GM12873 (cell line): ENCODE data around the gene FILIP1L.

Experiments used
- TF ChIP-seq, protein P1 (sequence below): IDR thresholded peaks from 2 replicates; pipeline ENCODE4 v1.5.1; 2012; ENCODE audit warnings: low read depth, mild to moderate bottlenecking, moderate library complexity, low read length, control low read depth; ENCODE audit not compliant: insufficient read depth; ENCODE audit errors: missing control alignments

Gene FILIP1L

DNA sequence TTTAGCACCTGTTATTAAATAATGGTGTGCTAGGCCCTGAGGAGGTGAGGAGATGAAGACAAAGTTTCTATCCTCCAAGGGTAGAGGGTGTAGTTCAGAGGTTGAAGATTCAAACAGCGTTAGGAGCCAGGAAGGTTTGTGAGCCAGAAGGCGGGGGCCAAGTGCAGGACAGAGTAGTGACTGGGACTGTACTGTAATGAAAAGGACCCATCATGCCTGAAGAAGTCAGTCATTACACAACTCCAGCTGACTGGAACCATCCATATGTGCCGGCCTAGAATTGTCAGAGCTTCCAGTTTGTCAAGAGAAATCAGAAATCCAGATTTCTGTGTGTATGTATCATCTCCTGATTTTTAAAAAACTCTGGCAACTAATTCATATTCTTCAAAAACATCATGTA, 54.8 kb downstream of the FILIP1L start:
- TF ChIP-seq, protein P1, sequence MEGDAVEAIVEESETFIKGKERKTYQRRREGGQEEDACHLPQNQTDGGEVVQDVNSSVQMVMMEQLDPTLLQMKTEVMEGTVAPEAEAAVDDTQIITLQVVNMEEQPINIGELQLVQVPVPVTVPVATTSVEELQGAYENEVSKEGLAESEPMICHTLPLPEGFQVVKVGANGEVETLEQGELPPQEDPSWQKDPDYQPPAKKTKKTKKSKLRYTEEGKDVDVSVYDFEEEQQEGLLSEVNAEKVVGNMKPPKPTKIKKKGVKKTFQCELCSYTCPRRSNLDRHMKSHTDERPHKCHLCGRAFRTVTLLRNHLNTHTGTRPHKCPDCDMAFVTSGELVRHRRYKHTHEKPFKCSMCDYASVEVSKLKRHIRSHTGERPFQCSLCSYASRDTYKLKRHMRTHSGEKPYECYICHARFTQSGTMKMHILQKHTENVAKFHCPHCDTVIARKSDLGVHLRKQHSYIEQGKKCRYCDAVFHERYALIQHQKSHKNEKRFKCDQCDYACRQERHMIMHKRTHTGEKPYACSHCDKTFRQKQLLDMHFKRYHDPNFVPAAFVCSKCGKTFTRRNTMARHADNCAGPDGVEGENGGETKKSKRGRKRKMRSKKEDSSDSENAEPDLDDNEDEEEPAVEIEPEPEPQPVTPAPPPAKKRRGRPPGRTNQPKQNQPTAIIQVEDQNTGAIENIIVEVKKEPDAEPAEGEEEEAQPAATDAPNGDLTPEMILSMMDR = no peak

DNA sequence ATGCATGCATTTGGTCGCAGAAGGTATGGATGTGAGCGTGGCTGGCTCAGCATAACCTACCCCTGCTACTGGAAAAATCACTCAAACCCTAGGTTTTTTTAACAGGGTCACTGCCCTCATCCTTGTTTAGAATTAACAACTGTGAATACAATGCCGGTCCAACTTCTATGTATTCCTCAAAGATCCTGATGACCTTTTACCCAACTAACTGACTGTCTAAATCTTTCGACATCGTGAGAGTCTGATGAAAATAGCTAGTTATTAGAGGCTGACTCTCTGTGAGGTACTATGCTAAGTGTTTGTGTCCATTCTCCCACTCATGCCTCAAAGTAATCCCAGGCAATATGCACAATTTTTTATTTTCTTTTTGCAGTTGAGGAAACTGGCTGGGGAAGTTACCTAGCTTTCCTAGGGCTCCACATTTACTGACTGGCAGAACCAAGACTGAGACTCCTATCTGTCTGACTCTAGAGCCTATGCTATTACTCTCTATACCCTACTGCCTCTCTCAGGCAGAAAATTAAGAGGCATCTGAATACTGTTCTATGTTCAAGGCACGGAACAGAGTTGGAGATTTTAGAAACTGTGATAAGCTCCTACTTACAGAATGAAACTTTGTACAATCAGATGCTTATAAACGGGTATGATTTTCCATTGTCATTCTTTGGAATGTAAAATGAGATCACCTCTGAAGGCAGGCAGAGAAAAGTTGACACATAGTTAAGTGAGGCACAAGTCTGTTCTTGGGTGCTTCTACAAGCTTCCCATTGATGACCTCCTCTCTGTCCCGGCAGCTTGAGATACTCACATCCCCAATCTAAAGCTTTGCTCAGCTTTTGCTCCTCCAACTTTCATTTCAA, 56.4 kb downstream of the FILIP1L start:
- TF ChIP-seq, protein P1 = no peak

DNA sequence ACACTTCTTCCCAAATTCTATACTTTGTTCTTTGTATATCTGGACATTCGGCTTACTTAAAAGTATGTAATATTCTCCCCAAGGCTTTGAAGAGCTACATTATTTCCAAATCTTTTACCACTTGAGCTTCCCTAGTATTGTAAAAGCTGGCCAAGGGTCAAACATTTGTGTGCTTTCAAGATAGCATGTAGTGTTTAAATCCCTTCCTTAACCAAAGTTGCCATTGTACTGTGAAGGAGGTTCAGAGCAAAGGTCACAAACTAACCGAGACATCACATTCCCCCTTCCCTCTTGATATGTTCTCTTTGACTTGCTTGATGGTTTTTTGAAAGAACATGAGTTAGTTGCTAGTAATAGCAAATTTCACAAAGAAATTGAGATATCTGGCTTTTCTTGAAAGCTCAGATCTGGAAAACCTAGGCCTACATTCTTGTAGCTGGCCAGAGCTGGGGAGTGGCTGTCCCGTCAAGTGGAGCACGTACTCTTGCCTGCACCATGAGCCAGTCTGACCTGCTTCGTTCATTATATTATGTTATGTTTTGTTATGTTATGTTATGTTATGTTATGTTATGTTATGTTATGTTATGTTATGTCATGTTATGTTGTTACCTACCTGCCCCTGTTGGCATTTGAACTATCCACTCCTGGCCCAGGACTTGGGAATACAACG, 60.2 kb downstream of the FILIP1L start:
- TF ChIP-seq, protein P1 = no peak

DNA sequence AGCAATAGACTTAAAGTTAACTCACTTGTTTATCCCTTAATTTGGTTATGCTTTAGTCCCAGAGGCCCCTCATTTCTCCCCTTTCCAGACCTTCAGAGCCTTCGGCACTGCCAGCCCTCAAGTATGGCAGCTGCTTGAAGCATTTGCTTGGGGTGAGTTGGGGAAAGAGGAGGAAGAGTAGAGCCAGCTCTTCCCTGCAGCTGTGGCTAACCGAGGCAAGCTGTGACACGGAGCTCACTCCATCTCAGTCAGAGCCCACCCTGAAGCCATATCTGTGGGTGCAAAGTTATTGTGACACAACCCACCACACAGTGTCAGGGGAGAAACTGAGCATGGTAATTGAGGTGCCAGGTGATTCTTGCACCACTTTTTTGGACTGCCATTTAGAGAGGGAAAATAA, 66.1 kb downstream of the FILIP1L start:
- TF ChIP-seq, protein P1 = no peak

DNA sequence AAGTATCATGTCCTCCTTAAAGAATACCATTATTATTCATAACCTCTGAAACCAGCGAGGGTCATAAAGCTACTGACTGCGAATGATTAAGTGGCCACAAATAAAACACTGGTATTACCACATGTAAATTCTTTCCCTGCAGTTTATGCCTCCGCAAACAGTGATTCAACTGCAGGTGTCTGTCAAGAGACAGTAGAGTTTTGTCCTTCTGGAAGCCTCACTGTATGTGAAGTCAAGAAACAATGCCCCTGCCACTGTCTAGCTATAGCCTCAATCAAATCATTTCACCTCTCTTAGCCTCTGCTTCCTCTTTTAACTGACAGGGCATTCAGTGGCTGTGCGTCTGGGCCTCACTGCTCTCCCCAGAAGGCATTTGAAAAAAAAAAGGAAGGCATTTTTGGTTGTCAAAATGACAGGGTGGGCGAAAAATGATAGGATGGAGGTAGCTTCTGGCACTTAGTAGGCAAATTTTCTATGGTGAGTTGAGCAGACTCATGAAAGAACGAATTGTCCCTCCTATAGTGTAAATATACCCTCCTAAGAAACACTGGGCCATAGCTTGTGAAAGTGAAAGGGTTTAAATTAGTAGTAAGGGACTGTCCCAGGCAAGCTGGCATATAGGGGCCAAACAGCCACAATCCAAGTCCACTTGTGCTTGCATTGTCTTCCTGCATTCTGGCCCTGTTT, 66.7 kb downstream of the FILIP1L start:
- TF ChIP-seq, protein P1 = no peak

DNA sequence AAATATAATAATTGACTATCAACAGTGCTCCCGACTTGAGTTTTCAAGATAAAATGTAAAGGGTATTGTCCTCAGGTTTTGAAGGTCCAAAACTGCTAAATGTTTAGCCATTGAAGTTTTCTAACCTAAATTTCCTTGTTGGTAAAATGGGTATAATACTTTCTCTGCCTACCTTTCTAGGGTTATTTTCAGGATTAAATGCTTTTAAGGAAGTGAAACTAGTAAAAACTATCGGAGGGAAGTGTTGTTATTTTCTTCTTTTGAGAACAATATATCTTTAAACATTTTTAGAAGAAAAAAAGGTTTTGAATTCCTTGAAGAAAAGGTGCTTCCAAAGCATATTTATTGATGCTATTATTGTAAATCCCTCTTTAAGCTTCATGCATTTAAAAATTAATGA, 67.3 kb downstream of the FILIP1L start:
- TF ChIP-seq, protein P1 = no peak

DNA sequence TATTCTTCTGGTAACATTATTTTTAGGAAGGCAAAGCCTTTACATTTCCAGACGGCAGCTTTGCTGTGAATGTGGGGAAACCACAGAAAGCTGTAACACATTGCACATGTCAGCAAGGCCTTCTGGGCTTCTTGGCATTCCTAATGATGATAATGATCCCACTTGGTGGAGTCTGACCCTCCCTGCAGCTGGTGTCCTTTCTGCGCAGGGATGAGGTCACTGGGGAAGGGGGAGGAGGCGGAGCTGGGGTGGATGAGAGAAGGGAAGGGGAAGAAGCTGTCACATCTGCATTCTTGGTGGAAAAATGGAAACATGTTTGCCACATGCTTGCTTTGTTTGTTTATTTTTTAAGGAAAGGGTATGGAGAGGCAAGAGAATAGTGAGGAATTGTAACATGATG, 68.6 kb downstream of the FILIP1L start:
- TF ChIP-seq, protein P1 = no peak
